ENCODE measurements around the gene CCDC71. TPM values are rescaled to one million over a fixed set of nuclear protein-coding genes. Genes with fewer than 3 reads are reported as not detected.

CCDC71 gene
- 16.0 TPM for polyA plus RNA-seq (ENCODE audit: insufficient read length)

DNA sequence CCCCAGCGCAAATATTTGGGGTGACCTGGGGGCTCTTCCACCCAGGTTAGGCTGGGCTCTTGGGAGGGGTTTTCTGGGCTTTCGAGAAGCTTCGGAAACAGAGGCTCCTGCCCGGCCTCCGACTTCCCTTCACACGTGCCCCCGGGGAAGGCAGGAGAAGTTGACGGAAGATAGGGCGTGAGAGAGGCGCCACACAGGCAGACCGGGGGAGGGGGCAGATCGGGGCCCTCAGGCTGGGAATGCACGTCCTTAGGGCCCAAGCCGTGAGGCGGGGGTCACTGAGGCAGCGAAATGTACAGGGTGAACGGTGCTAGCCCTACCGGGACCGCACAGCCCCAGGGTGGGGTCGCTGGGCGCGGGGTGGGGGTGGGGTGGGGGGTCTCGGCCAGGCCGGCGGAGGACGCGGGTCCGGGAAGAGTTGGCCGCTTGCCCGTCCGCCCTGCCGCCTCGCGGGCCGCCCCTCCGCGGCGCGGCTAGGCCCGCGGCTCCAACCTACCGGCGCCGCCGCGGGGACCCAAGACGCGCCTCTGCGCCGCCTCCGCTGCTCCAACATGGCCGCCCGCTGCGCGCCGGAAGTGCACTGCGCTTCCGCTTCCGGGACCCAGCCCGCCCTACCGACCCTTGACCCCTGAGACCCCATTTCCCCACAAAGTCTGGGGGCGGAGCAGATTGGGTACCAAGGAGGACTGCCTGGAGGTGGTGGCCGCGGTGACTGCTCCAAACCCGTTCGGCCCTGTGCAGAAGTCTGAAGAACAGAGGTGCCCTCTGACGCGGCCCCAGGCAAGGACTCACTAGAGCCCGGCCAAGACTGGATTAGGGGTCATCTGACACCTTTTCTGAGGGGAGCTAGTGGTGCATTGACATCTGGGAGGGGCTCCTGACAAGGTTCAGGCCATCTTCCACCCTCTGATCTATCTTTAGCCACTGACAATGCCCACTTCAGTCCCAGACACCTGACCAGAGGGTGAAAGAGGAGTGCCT lies at the start of gene CCDC71:
CCDC71 (minus strand) TSS at position 561 of the 981 bp plus-strand sequence. CDS start 2,123 bp downstream, outside the sequence.
- DNase-seq: peak; percentile 82

DNA sequence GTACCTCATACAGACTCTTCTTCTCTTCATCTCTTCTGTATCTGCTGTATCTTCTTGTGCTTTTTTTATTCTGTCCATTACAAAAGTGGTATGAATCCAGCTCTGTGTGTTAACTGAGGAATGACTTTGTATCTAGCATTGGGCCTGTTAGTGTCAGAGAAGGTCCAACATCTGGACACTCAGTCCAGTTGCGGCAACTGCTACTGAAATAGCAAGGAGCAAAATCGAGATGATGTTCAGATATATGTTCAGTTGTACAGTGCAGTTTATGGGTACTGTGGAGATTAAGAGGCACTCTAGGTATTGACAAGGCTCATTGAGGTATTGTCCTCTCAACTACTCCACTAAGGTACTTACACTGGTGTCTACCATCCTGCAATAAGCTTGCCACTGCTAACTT lies 47.9 kb upstream of the CCDC71 start:
- no peak for DNase-seq

- DNase-seq: no peak
Measured at GRCh38 chr3:49213541-49213943, 47.4 kb upstream of the CCDC71 start.

GRCh38 chr3:49199900-49200281 lies 33.8 kb upstream of the CCDC71 start:
- no peak for DNase-seq

DNA sequence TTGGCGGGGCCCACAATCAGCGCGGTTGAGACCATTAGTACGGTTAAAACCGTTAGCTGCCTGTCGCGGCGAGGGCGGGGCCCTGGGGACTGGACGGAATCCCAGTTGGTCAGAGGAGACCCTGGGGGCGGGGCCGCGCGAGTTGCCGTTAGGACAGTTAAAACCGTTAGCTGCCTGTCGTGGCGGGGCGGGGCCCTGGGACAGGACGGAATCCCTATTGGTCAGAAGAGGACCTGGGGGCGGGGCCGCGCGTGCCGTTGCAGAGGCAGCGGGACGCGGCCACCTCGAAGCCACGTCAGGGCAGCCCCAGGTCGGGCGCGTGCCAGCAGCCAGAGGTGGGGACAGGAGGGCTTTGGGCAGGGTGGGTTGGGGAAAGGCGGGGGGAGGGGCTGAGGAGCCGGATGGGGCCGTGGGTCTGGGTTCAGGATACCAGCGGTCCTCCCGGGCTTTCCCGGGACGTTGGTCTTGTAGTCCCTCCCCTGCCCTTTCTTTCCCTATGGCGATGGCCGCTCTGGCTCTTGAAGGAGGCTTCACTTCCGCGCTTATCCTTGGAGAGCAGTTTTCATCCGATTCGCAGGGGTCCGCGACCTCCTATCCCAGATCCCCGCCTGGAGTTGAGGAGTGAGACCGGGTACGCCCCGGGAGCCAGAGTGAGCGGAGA lies 33.2 kb upstream of the CCDC71 start:
- DNase-seq: peak; percentile 91

- DNase-seq: no peak
Measured at GRCh38 chr3:49198611-49199230, 32.6 kb upstream of the CCDC71 start.

GRCh38 chr3:49198161-49198560 lies 32.0 kb upstream of the CCDC71 start:
- DNase-seq: no peak

GRCh38 chr3:49191741-49192140 lies 25.6 kb upstream of the CCDC71 start:
- no peak for DNase-seq

DNA sequence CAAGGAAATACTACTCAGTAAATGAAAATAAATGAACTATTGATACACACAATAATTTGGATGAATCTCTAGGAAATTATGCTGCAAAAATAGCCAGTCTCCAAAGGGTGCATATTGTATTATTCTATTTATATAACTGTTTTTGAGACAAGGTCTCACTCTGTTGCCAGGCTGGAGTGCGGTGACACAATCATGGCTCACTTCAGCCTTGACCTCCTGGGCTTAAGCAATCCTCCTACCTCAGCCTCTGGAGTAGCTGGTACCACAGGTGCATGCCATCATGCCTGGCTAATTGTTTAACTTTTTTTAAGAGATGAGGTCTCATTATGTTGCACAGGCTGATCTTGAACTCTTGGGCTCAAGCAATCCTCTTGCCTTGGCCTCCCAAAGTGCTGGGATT lies 17.7 kb upstream of the CCDC71 start:
- no peak for DNase-seq

DNA sequence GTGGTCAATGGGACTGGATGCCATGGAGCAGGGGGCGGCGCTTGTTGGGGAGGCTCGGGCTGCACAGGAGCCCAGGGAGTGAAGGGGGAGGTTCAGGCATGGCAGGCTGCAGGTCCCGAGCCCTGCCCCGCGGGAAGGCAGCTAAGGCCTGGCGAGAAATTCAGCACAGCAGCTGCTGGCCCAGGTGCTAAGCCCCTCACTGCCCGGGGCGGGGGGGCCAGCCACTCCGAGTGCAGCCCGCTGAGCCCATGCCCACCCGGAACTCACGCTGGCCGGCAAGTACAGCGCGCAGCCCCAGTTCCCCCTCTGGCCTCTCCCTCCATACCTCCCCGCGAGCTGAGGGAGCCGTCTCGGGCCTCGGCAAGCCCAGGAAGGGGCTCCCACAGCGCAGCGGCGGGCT lies 16.6 kb upstream of the CCDC71 start:
- no peak for DNase-seq

DNA sequence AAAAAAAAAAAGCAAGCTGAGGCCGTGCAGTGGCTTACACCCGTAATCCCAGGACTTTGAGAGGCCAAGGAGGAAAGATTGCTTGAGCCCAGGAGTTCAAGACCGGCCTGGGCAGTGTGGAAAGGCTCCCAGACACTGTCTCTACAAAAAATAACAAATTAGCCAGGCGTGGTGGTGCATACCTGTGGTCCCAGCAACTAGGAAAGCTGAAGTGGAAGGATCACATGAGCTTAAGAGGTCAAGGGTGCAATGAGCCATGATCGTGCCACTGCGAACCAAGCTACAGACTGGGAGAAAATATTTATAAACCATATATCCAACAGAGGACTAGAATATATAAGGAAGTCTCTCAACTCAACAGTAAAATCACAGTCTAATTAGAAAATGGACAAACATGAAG lies 15.2 kb upstream of the CCDC71 start:
- DNase-seq: no peak

- no peak for DNase-seq
Measured at GRCh38 chr3:49180116-49180515, 14.0 kb upstream of the CCDC71 start.

GRCh38 chr3:49177073-49177472 lies 10.9 kb upstream of the CCDC71 start:
- no peak for DNase-seq

DNA sequence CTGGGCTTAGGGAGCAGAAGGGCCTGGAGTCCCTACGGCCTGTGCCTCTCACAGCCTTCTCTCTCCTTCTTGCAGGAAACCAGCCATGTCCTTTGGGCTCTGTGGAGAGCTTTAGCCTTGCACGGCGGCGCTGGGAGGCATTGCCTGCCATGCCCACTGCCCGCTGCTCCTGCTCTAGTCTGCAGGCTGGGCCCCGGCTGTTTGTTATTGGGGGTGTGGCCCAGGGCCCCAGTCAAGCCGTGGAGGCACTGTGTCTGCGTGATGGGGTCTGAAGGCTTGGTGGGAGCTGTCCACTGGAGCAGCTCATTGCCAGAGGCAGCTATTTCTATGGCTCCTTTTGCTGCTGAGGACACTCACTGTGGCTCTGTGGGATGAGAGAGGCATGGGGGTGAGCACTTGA lies 9.4 kb upstream of the CCDC71 start:
- DNase-seq: no peak

DNA sequence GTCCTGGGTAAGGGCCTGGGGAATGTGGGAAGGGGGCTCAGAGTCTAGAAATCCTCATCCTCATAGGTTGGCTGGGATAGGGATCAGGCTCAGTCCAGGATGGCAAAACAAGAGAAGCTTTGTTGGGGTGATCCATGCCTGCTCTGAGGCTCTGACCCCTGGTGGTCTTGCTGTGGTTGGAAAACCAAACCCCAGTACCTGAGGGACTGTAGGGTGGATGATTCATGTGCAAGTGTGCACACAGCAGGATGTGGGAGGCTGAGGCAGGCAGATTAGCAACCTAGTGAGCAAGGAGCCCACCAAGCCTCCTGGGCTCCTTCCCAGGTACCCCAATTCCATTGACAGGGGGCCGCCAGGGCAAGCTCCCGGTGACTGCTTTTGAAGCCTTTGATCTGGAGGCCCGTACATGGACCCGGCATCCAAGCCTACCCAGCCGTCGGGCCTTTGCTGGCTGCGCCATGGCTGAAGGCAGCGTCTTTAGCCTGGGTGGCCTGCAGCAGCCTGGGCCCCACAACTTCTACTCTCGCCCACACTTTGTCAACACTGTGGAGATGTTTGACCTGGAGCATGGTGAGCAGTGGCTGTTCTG lies 8.4 kb upstream of the CCDC71 start:
- no peak for DNase-seq

DNA sequence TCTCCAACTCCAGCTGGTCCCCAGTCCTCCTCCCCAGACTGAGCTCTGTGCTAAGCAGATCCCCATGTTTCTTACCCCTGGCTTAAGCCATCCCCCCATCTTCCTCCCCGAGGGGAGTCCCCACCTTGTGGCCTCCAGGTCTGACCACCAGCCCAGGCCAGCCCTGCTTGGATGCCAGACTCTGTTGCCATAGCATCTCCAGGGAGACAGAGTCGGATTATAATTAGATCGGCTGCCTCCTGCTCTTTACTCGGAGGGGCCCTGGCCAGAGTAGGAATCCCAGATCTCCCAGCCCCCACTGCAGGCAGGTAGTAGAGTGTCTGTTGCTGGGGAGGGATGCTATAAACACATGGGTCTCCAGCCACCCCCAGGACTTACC lies 7.7 kb upstream of the CCDC71 start:
- no peak for DNase-seq

- peak; percentile 42 for DNase-seq
Measured at GRCh38 chr3:49173116-49173791, 7.1 kb upstream of the CCDC71 start.

GRCh38 chr3:49172551-49173041 lies 6.5 kb upstream of the CCDC71 start:
- no peak for DNase-seq

DNA sequence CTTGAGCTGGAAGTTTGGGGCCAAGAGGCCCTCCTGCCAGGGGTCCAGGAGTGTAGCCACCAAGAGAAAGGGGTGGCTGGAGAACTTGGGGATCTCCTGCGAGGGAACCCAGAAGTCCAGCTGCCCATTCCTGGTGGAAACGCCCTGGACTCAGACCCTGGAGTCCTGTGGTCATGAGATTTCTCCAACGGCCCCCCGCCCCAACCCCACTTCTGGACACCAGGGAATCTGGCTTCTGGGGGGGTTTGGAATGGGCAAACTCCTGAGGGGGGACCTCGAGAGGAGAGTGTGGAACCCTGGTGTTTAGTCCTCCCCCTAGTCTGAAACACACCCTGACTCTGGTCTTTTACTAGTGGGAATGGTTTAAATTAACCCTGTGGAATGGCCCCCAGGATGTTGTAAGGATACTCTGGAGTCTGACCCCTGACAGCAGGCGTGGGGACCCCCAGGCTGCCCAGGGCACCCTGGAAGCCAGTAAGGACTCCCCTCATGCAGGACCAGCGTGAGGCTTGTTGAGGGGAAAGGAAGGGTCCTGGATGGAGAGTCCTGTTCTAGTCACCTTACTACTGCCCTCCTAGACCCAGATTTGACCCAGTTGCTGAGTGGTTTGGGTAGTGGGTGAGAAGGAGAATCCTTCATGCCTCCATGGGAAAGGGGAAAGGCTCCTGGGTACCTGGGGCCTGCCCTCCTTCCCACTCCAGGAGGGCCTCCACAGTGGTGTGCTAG lies 5.8 kb upstream of the CCDC71 start:
- DNase-seq: no peak

- peak; percentile 88 for DNase-seq
Measured at GRCh38 chr3:49171119-49171774, 5.1 kb upstream of the CCDC71 start, which contains the start of gene KLHDC8B. TSS of gene KLHDC8B (plus strand) at chr3:49171598. CDS start at chr3:49172770, 1,172 bp downstream.

- DNase-seq: no peak
Measured at GRCh38 chr3:49170744-49171118, 4.6 kb upstream of the CCDC71 start.

All from hindlimb muscle (tissue), 1 donor.